ENCODE results near the gene RNU2-63P. TPM values are rescaled to one million over a fixed set of nuclear protein-coding genes. Genes with fewer than 3 reads are reported as not detected.
A peak's percentile ranks its signal among the peaks of the same experiment; 100 is the strongest.
"Not testable (repeated sequence)": the region's sequence is repeated elsewhere in the genome, so short reads cannot be mapped to it uniquely, and the experiment has no call there.

RNU2-63P gene
- total and polyA plus RNA-seq, 2 experiments from 2014 or later, result 1.4 TPM; not detected in 1

DNA sequence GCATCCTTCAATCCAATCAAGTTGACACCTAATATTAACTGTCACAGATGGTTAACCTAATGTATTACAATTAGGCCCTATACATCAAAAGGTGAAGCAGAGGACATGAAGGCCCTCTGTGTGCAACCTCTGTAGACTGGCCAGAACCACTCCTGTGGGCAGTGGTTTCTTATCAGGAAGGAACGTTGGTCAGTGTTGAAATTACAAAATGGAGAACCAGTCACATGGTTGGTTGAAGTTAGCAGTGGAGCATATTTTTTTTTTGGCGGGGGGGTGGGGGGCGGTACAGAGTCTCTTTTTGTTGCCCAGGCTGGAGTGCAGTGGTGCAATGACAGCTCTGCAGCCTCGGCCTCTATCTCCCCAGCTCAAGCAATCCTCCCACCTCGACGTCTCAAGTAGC lies 19.8 kb downstream of the RNU2-63P start:
- Histone ChIP-seq H3K27me3 (no peaks in the 10 kb centered on the region), H3K27ac (no peak overlapping the region), H2AFZ (no peak overlapping the region), H3K9me3 (ENCODE audit: low read depth) (no peaks in the 10 kb centered on the region), H3K9me2 (replicated peaks; ENCODE audit: insufficient read depth) (no peaks in the 10 kb centered on the region), H3K4me1 (ENCODE audit: insufficient read depth) (no peaks in the 10 kb centered on the region), H3K4me2 (no peak overlapping the region), H4K20me1 (ENCODE audit: insufficient read depth, poor library complexity, severe bottlenecking) (no peaks in the 10 kb centered on the region), H3K36me3 (replicated peaks; ENCODE audit: insufficient read depth, low read depth) (no peaks in the 10 kb centered on the region), H3K79me2 (no peaks in the 10 kb centered on the region), H3K4me3 (no peak overlapping the region)
- WGBS (ENCODE audit: low lambda C conversion rate, missing lambda C conversion rate), result 90% methylated on average over 6 of the region's 6 CpGs
- DNase-seq (ENCODE audit: low spot score), result peak; percentile 1
- TF ChIP-seq EZH2 (IDR thresholded peaks at IDR 0.05; ENCODE audit: borderline replicate concordance) (no peak), EZH2phosphoT487 (IDR thresholded peaks at IDR 0.05; ENCODE audit: low read depth, severe bottlenecking, unreplicated experiment) (no peak)
- TF ChIP-seq, protein P1, sequence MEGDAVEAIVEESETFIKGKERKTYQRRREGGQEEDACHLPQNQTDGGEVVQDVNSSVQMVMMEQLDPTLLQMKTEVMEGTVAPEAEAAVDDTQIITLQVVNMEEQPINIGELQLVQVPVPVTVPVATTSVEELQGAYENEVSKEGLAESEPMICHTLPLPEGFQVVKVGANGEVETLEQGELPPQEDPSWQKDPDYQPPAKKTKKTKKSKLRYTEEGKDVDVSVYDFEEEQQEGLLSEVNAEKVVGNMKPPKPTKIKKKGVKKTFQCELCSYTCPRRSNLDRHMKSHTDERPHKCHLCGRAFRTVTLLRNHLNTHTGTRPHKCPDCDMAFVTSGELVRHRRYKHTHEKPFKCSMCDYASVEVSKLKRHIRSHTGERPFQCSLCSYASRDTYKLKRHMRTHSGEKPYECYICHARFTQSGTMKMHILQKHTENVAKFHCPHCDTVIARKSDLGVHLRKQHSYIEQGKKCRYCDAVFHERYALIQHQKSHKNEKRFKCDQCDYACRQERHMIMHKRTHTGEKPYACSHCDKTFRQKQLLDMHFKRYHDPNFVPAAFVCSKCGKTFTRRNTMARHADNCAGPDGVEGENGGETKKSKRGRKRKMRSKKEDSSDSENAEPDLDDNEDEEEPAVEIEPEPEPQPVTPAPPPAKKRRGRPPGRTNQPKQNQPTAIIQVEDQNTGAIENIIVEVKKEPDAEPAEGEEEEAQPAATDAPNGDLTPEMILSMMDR (IDR thresholded peaks at IDR 0.05; ENCODE audit: poor library complexity), result no peak

DNA sequence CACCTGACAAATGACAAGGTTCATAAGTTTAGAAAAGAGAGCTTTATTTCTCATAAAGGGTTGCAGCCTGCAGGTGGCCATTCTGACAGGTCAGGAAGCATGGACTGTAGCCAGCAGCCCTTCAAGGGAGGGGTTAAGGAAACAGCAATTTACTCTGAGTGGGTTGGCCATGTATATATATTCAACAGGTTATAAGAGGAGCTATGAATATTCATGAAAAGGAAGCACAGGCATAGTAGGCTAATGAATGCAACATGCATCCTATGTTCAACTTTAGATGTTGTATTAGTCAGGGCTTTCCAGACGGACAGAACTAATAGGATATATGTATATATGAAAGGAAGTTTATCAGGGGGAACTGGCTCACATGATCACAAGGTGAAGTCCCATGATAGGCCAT lies 20.6 kb downstream of the RNU2-63P start:
- Histone ChIP-seq H3K4me2 (no peak overlapping the region), H3K4me3 (no peak overlapping the region), H2AFZ (no peak overlapping the region), H3K4me1 (ENCODE audit: insufficient read depth) (no peaks in the 10 kb centered on the region), H3K9me3 (ENCODE audit: low read depth) (no peaks in the 10 kb centered on the region), H3K27ac (no peak overlapping the region), H3K79me2 (no peaks in the 10 kb centered on the region), H3K27me3 (no peaks in the 10 kb centered on the region), H4K20me1 (ENCODE audit: insufficient read depth, poor library complexity, severe bottlenecking) (no peaks in the 10 kb centered on the region), H3K36me3 (replicated peaks; ENCODE audit: insufficient read depth, low read depth) (no peaks in the 10 kb centered on the region), H3K9me2 (replicated peaks; ENCODE audit: insufficient read depth) (no peaks in the 10 kb centered on the region)
- 81% methylated on average over 1 of the region's 1 CpG for WGBS (ENCODE audit: low lambda C conversion rate, missing lambda C conversion rate)
- peak; percentile 0 for DNase-seq (ENCODE audit: low spot score)
- TF ChIP-seq, protein P1 (IDR thresholded peaks at IDR 0.05; ENCODE audit: poor library complexity), result no peak

DNA sequence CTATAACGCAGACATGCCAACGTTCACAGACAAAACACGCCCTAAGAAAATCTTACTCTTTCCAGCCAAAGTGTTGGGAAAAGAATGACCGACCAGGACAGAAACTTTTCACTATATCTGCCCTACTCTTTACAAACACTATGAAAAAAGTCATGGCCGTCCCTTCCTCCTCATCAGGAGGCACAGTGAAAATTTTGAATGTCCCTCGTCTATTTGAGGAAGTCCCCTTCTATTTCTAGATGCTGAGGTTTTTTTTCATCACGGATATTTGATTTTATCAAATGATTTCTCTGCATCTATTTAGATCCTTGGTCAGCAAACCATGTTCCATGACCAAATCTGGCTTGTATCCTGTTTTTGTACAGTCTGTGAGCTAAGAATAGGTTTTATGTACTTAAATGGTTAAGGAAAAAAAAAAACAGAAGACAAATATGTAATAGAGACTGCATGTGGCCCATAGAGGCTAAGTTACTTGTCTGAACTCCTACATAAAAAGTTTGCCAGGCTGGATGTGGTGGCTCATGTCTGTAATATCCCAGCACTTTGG lies 22.0 kb downstream of the RNU2-63P start:
- H3K36me3 ChIP-seq (replicated peaks; ENCODE audit: insufficient read depth, low read depth); H3K4me1 ChIP-seq (ENCODE audit: insufficient read depth); H3K9me2 ChIP-seq (replicated peaks; ENCODE audit: insufficient read depth); H3K4me3 ChIP-seq; H3K79me2 ChIP-seq; DNase-seq (ENCODE audit: low spot score); H2AFZ ChIP-seq; H3K4me2 ChIP-seq; H4K20me1 ChIP-seq (ENCODE audit: insufficient read depth, poor library complexity, severe bottlenecking); H3K27ac ChIP-seq; H3K27me3 ChIP-seq; H3K9me3 ChIP-seq (ENCODE audit: low read depth): not testable (repeated sequence)
- 66% methylated on average over 7 of the region's 7 CpGs for WGBS (ENCODE audit: low lambda C conversion rate, missing lambda C conversion rate)

DNA sequence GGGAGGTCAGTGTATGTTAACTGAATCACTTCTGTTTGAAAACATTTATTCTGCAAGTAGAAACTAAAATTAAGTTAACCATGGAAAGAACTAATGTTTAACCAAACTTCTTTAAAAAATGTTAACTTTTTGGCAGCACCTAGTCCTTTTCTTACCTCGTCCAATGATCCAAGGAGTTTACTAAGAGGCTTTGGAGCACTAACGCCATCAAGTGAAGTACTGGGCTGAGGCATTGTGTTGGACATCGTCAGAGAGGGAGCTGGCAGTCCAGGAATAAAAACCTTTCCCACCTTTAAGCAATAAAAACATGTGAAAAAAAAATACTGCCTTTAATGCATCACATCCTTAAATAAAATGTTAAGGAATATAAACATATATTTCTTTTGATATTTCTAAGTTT lies 23.8 kb downstream of the RNU2-63P start:
- not testable (repeated sequence) for H3K9me3 ChIP-seq (ENCODE audit: low read depth); H3K4me2 ChIP-seq; H3K27ac ChIP-seq; H3K36me3 ChIP-seq (replicated peaks; ENCODE audit: insufficient read depth, low read depth); H3K27me3 ChIP-seq; H3K9me2 ChIP-seq (replicated peaks; ENCODE audit: insufficient read depth); DNase-seq (ENCODE audit: low spot score); H3K4me3 ChIP-seq; H4K20me1 ChIP-seq (ENCODE audit: insufficient read depth, poor library complexity, severe bottlenecking); H2AFZ ChIP-seq; H3K79me2 ChIP-seq; H3K4me1 ChIP-seq (ENCODE audit: insufficient read depth)
- WGBS (ENCODE audit: low lambda C conversion rate, missing lambda C conversion rate), result no CpG with 5 or more reads among the region's 3 CpGs

DNA sequence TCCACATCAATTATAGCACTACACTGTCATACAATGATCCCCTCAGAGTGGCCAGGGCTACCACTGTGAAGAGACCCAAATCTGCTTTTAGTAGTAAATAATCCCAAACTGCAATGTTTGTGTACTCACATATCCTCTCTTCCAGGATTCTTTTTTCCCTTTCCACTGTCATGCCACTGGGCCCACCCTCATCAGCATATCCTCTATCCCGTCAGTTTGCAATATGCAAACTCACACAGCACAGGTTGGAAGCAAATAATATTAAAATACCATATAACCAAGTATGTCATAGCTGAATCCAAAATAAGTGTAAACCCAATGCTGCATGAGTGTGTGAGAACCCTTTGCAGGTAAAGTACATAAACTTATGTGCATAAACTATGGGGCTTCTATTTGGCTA lies 28.9 kb downstream of the RNU2-63P start:
- not testable (repeated sequence) for H3K9me3 ChIP-seq (ENCODE audit: low read depth); H3K9me2 ChIP-seq (replicated peaks; ENCODE audit: insufficient read depth); H3K4me3 ChIP-seq; DNase-seq (ENCODE audit: low spot score); H3K4me1 ChIP-seq (ENCODE audit: insufficient read depth); H3K4me2 ChIP-seq; H3K36me3 ChIP-seq (replicated peaks; ENCODE audit: insufficient read depth, low read depth); H3K27ac ChIP-seq; H2AFZ ChIP-seq; H4K20me1 ChIP-seq (ENCODE audit: insufficient read depth, poor library complexity, severe bottlenecking); H3K27me3 ChIP-seq; H3K79me2 ChIP-seq
- no CpG with 5 or more reads among the region's 1 CpG for WGBS (ENCODE audit: low lambda C conversion rate, missing lambda C conversion rate)

DNA sequence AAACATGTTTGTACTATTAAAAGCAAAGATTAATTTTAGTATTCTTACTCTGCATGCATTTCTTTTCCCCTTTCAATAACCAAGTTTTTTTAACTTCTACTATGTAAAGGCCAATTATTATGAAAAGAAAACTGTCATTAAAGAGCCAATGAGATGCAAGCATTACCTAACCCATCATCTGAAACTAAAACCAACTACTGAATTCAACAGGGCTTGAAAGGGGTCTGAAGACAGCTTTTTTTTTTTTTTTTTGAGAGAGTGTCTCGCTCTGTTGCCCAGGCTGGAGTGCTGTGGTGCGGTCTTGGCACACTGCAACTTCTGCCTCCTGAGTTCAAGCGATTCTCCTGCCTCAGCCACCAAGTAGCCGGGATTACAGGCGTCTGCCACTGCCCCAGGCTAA lies 30.4 kb downstream of the RNU2-63P start:
- H3K9me3 ChIP-seq (ENCODE audit: low read depth); H3K27me3 ChIP-seq; H3K27ac ChIP-seq; H3K36me3 ChIP-seq (replicated peaks; ENCODE audit: insufficient read depth, low read depth); H3K79me2 ChIP-seq; H3K9me2 ChIP-seq (replicated peaks; ENCODE audit: insufficient read depth); DNase-seq (ENCODE audit: low spot score); H2AFZ ChIP-seq; H3K4me2 ChIP-seq; H4K20me1 ChIP-seq (ENCODE audit: insufficient read depth, poor library complexity, severe bottlenecking); H3K4me3 ChIP-seq; H3K4me1 ChIP-seq (ENCODE audit: insufficient read depth): not testable (repeated sequence)
- 59% methylated on average over 5 of the region's 5 CpGs for WGBS (ENCODE audit: low lambda C conversion rate, missing lambda C conversion rate)

DNA sequence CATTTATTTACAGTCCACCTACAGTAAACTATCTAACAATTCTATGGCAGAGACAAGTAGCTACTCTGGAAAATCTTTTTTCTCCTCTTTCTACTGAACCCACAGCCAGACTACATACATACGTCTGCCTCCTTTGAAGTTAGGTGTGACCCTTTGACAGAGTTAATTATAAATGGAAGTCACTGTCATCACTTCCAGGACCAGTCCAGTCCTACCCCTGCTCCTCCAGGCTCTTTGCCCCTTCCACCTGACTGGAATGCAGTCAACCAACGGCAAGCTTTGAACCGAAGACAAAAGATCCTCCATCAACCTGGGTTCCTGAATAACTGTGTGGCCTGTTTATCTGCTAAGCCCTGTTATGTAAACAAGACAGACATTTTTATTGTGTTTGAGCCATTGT lies 35.2 kb downstream of the RNU2-63P start:
- WGBS (ENCODE audit: low lambda C conversion rate, missing lambda C conversion rate), result no CpG with 5 or more reads among the region's 3 CpGs
- H3K36me3 ChIP-seq (replicated peaks; ENCODE audit: insufficient read depth, low read depth); DNase-seq (ENCODE audit: low spot score); H2AFZ ChIP-seq; H3K9me2 ChIP-seq (replicated peaks; ENCODE audit: insufficient read depth); H3K27ac ChIP-seq; H3K4me1 ChIP-seq (ENCODE audit: insufficient read depth); H3K27me3 ChIP-seq; H3K9me3 ChIP-seq (ENCODE audit: low read depth); H4K20me1 ChIP-seq (ENCODE audit: insufficient read depth, poor library complexity, severe bottlenecking); H3K4me2 ChIP-seq; H3K4me3 ChIP-seq; H3K79me2 ChIP-seq: not testable (repeated sequence)
